22Rv1 (cell line): ENCODE results near the gene C1orf21.

Experiments
- H3K27ac ChIP-seq: fragments of 450-650 bp; 2 replicates; pipeline ENCODE4 v1.5.1; 2017
- ZFX ChIP-seq: fragments of 450-650 bp; IDR thresholded peaks from 2 replicates; pipeline ENCODE4 v1.6.1; 2017; ENCODE audit warnings: antibody characterized with exemption, borderline replicate concordance
- TF ChIP-seq, protein P1 (sequence below): fragments of 450-650 bp; IDR thresholded peaks from 2 replicates; pipeline ENCODE4 v1.5.1; 2017; ENCODE audit warnings: mild to moderate bottlenecking

C1orf21 gene

DNA sequence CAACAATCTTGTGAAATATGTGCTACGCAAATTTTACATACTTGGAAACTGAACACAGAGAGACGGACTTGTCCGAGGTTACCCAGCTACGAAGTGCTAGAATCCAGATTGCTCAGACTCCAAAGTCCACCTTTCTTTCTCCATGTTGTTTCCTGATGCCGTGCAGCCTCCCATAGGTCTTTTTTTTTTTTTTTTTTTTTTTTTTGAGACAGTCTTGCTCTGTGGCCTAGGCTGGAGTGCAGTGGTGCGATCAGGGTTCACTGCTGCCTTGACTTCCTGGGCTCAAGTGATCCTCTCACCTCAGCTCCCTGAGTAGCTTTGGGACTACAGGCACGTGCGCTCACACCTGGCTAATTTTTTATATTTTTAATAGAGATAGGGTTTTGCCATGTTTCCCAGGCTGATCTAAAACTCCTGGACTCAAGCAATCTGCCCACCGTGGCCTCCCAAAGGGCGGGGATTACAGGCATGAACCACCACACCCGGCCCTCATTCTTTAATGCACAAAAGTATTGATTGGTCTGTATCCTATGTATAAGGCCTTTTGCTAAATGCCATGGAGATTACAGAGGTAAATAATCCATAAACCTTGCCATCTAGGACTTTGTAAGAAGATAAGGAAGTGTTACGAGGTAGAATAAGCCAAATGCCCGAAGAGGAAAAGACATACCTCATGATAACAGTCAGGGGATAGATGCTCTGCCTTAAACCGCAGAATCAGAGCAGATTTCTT lies 92.8 kb downstream of the C1orf21 start:
- TF ChIP-seq, protein P1, sequence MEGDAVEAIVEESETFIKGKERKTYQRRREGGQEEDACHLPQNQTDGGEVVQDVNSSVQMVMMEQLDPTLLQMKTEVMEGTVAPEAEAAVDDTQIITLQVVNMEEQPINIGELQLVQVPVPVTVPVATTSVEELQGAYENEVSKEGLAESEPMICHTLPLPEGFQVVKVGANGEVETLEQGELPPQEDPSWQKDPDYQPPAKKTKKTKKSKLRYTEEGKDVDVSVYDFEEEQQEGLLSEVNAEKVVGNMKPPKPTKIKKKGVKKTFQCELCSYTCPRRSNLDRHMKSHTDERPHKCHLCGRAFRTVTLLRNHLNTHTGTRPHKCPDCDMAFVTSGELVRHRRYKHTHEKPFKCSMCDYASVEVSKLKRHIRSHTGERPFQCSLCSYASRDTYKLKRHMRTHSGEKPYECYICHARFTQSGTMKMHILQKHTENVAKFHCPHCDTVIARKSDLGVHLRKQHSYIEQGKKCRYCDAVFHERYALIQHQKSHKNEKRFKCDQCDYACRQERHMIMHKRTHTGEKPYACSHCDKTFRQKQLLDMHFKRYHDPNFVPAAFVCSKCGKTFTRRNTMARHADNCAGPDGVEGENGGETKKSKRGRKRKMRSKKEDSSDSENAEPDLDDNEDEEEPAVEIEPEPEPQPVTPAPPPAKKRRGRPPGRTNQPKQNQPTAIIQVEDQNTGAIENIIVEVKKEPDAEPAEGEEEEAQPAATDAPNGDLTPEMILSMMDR: no peak
- TF ChIP-seq ZFX: no peak
- H3K27ac ChIP-seq: no peak overlapping the region

DNA sequence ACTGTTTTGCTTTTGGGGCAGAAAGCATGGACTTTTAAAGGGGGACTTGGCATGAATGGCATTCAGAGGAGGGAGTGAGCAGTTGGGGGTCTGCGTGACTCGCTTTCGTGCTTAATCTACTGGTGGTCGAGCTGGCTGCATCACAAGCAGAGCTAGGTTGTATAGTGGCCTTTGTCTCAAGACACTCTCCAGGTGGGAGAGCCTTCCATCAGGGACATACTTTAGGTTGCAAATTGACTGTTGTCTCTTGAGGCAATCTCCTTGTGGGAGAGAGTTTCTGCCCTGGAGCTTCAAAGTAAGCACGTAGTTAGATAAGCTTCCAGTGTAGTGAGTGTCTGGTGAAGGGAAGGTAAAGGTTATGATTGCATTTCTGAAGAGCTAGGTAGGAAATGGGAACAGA lies 93.9 kb downstream of the C1orf21 start:
- TF ChIP-seq, protein P1: no peak
- no peak for TF ChIP-seq ZFX
- no peak overlapping the region for H3K27ac ChIP-seq

DNA sequence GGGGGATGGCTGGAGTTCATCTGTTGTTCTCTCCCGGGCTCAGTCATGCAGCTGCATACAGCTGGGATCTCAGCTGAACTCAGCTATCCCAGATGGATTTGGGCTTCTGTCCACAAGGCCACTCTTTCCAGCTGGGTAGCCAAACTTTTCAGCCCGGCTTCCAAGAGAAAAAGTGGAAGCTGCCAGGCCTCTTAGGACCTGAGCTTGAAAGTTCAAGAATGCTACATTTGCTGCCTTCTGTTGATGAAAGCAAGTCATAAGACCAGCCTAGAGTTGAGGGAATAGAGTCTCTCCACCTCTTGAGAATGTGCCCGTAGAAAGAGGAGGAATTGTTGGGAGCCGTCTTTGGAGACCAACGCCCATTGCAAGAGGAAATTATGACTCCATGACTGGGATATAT lies 95.3 kb downstream of the C1orf21 start:
- H3K27ac ChIP-seq: no peak overlapping the region
- TF ChIP-seq ZFX: no peak
- TF ChIP-seq, protein P1: no peak

DNA sequence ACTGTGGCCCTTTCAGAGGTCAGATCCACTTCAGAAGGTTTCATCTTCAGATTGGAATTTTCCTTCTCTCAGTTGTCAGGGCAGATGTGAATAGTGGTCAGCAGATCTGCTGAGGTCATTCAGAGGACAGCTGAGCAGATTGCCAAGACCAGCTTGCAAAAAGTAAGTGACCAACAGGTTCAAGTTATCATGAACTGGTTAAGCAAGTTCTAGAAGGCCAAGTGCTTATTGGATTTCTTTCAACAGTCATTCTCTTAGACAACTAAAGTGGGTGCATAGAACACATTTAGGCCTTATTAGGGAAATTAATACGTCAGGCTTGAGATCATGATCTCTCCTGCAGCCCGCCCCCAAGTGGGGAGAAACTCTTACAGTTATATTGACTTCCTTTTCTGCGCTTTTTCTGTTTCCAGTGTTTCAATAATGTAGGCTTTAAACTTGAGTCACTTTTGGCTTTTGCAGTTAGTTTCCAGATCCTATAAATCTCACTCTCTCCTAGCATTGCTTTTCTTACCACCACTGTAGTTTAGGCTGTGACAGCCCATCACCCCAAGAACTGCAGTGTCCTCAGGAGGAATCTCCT lies 96.4 kb downstream of the C1orf21 start:
- TF ChIP-seq, protein P1: no peak
- TF ChIP-seq ZFX: no peak
- H3K27ac ChIP-seq: no peak overlapping the region

DNA sequence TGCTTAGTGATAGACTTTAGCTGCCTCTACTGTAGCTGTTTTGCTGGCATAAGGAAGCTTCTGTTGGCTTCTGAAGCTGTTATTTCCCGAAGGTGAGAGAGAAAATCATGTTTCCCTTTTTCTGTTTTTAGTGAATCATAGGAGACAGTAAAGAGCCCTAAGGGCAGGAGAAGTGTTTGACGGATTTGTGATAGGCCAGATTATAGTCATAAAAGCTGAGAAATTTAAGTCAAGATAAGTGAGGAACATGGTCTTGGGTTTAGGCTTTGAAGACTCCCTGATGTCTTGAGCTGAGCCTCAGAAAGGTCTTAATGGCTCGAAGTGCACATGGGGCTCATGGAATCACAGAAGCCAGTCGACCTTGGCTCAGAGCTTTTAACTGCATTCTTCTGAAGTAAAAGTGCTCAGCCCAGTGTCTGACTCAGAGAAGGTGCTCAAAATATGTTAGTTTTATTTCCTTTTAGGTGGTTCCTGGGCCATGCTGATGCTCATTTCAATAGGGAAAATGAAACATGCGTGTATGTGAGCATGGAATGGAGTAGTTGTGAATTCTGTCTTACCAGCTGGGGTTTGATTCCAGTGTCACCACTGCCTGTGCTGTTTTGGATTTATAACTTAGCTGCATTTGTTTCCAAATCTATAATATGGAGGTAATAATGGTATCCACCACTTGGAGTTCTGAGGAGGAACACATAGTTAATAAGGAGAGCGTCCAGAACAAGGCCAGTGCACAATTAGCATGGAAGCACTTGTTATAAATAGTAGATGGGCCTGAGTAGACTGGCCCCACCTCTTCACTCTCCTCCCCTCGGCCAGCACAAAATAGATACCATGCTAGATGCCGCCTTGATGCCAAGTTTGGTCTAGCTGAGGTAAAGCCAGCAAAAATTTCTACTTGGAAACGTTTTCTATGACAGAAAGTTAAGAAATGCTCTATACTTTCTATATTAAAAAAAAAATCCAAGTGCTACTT lies 99.2 kb downstream of the C1orf21 start:
- no peak overlapping the region for H3K27ac ChIP-seq
- TF ChIP-seq, protein P1: no peak
- TF ChIP-seq ZFX: no peak

DNA sequence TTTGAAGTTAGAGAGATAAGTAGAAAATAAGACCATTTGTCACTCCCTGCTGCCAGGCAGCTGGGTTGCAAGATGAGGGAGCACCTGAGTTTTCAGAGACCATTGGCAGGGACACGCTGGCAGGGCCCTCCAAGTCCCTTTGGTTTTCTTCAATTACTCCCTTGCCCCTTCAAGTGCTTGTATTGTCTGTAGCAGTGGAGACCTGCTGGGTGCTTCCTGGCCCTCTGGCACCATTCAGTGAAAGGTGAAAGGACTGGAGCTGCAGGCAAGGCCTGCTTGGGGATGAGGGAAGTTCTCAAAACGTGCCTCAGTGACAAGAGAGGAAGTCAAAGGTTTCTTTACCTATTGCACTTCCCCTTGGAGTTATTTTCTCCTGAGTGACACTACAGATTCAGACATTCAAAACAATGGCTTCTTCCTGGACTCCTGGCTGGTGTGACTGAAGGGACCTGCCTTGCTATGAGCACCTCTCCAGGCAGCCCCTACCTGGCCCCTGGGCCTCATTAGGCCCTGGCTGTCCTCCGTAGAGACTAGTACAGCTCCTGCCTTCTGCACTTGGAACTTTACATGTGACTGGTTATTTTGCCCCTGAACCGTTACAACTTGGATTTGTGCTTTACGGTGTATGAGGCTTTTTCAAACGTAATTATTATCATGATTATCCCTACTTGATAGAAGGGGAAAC lies 100.1 kb downstream of the C1orf21 start:
- H3K27ac ChIP-seq: no peak overlapping the region
- no peak for TF ChIP-seq ZFX
- TF ChIP-seq, protein P1: no peak
